ENCODE data around the gene GJD3.

GRCh38 chr17:40364906-40365305 lies 369 bp upstream of the GJD3 start:
- TF ChIP-seq RARB (CRISPR knock-in tag; IDR thresholded peaks at IDR 0.05) (no peak), ARNTL (CRISPR knock-in tag; IDR thresholded peaks at IDR 0.05; ENCODE audit: borderline replicate concordance, low read depth) (no peak), SNAI2 (CRISPR knock-in tag; IDR thresholded peaks at IDR 0.05) (no peak), CREB5 (CRISPR knock-in tag; IDR thresholded peaks at IDR 0.05; ENCODE audit: low read depth) (no peak), TCF4 (CRISPR knock-in tag; IDR thresholded peaks at IDR 0.05; ENCODE audit: borderline replicate concordance) (no peak)
